ENCODE data around the gene CHST3. TPM values are rescaled to one million over a fixed set of nuclear protein-coding genes. Genes with fewer than 3 reads are reported as not detected.

Gene CHST3
- total and polyA plus RNA-seq, 8 donors: 10.3 to 20.1 (median 11.6) TPM

- intact Hi-C loops (cut with DNase I): no loop called here
- H3K27ac ChIP-seq: peak overlapping the region in 1 of 2 donors; percentile 11
- peaks cover 0 to 7% of the 10 kb centered on the region in 2 donors for H3K27me3 ChIP-seq
- no peak for TF ChIP-seq CTCF (IDR thresholded peaks at IDR 0.05)
- H3K4me1 ChIP-seq: peaks cover 5 to 18% of the 10 kb centered on the region in 2 donors
- no peaks in the 10 kb centered on the region for H3K9me3 ChIP-seq
- no peaks in the 10 kb centered on the region for H3K36me3 ChIP-seq
- ATAC-seq (no peak), DNase-seq (no peak)
- no peak overlapping the region for H3K4me3 ChIP-seq
These were observed 36.2 kb downstream of the CHST3 start for GRCh38 chr10:72000073-72001032.

GRCh38 chr10:72001033-72001395, 36.8 kb downstream of the CHST3 start:
- no peak for DNase-seq
- TF ChIP-seq CTCF (IDR thresholded peaks at IDR 0.05): no peak
- H3K36me3 ChIP-seq: no peaks in the 10 kb centered on the region
- no peaks in the 10 kb centered on the region for H3K9me3 ChIP-seq
- no peak overlapping the region for H3K4me3 ChIP-seq
- ATAC-seq: peak; percentile 7
- intact Hi-C loops (cut with DNase I): no loop called here
- H3K27me3 ChIP-seq: peaks cover 0 to 7% of the 10 kb centered on the region in 2 donors
- H3K4me1 ChIP-seq: peaks cover 5 to 18% of the 10 kb centered on the region in 2 donors
- no peak overlapping the region for H3K27ac ChIP-seq

- DNase-seq (no peak), ATAC-seq (no peak)
- Histone ChIP-seq H3K4me3 (no peak overlapping the region), H3K27me3 (peaks cover 0 to 7% of the 10 kb centered on the region in 2 donors), H3K9me3 (no peaks in the 10 kb centered on the region), H3K4me1 (peaks cover 5 to 18% of the 10 kb centered on the region in 2 donors), H3K27ac (no peak overlapping the region), H3K36me3 (peaks cover 0 to 5% of the 10 kb centered on the region in 2 donors)
- TF ChIP-seq CTCF (IDR thresholded peaks at IDR 0.05): no peak
- intact Hi-C loops (cut with DNase I): no loop called here
These were observed 38.4 kb downstream of the CHST3 start for GRCh38 chr10:72002354-72003295.

GRCh38 chr10:72006026-72006425, 41.8 kb downstream of the CHST3 start:
- Histone ChIP-seq H3K4me3 (no peak overlapping the region), H3K9me3 (no peaks in the 10 kb centered on the region), H3K36me3 (peaks cover 0 to 16% of the 10 kb centered on the region in 2 donors), H3K4me1 (peaks cover 8 to 20% of the 10 kb centered on the region in 2 donors), H3K27me3 (no peaks in the 10 kb centered on the region), H3K27ac (no peak overlapping the region)
- ATAC-seq: no peak
- TF ChIP-seq CTCF (IDR thresholded peaks at IDR 0.05): no peak
- intact Hi-C loops (cut with DNase I): no loop called here
- DNase-seq: no peak

Measured in left lung (tissue), 10 donors.